Measurements from ENCODE around the gene CDC27.
A peak's percentile ranks its signal among the peaks of the same experiment; 100 is the strongest.
"Not testable (repeated sequence)": the region's sequence is repeated elsewhere in the genome, so short reads cannot be mapped to it uniquely, and the experiment has no call there.

The CDC27 gene

GRCh38 chr17:47135235-47135634 lies 53.9 kb downstream of the CDC27 start:
- no peak for DNase-seq (ENCODE audit: extremely low read depth in 1 of 2, low read depth in 1 of 2)

GRCh38 chr17:47134354-47134753 lies 54.7 kb downstream of the CDC27 start:
- not testable (repeated sequence) for DNase-seq (ENCODE audit: extremely low read depth in 1 of 2, low read depth in 1 of 2)

GRCh38 chr17:47131761-47132160 lies 57.3 kb downstream of the CDC27 start:
- DNase-seq (ENCODE audit: extremely low read depth in 1 of 2, low read depth in 1 of 2) = no peak

- DNase-seq (ENCODE audit: extremely low read depth in 1 of 2, low read depth in 1 of 2) = not testable (repeated sequence)
Observed at GRCh38 chr17:47126835-47127234, 62.3 kb downstream of the CDC27 start.

GRCh38 chr17:47123262-47123661 lies 65.8 kb downstream of the CDC27 start:
- not testable (repeated sequence) for DNase-seq (ENCODE audit: extremely low read depth in 1 of 2, low read depth in 1 of 2)

GRCh38 chr17:47120521-47121095 lies 68.5 kb downstream of the CDC27 start:
- DNase-seq (ENCODE audit: extremely low read depth in 1 of 2, low read depth in 1 of 2) = no peak

GRCh38 chr17:47119746-47120520 lies 69.2 kb downstream of the CDC27 start:
- no peak for DNase-seq (ENCODE audit: extremely low read depth in 1 of 2, low read depth in 1 of 2)

- DNase-seq (ENCODE audit: extremely low read depth in 1 of 2, low read depth in 1 of 2) = no peak
Observed at GRCh38 chr17:47117386-47117785, 71.7 kb downstream of the CDC27 start.

- DNase-seq (ENCODE audit: extremely low read depth in 1 of 2, low read depth in 1 of 2) = no peak
Observed at GRCh38 chr17:47106130-47106529, 83.0 kb downstream of the CDC27 start.

- not testable (repeated sequence) for DNase-seq (ENCODE audit: extremely low read depth in 1 of 2, low read depth in 1 of 2)
Observed at GRCh38 chr17:47105246-47105645, 83.8 kb downstream of the CDC27 start.

- DNase-seq (ENCODE audit: extremely low read depth in 1 of 2, low read depth in 1 of 2) = no peak
Observed at GRCh38 chr17:47102914-47103313, 86.2 kb downstream of the CDC27 start.

- DNase-seq (ENCODE audit: extremely low read depth in 1 of 2, low read depth in 1 of 2) = peak; percentile 75 to 83
Observed at GRCh38 chr17:47099987-47100711, 88.9 kb downstream of the CDC27 start.

GRCh38 chr17:47099451-47099986 lies 89.6 kb downstream of the CDC27 start:
- DNase-seq (ENCODE audit: extremely low read depth in 1 of 2, low read depth in 1 of 2) = no peak

GRCh38 chr17:47096343-47096742 lies 92.8 kb downstream of the CDC27 start:
- DNase-seq (ENCODE audit: extremely low read depth in 1 of 2, low read depth in 1 of 2) = no peak

- no peak for DNase-seq (ENCODE audit: extremely low read depth in 1 of 2, low read depth in 1 of 2)
Observed at GRCh38 chr17:47095268-47095667, 93.8 kb downstream of the CDC27 start.

- DNase-seq (ENCODE audit: extremely low read depth in 1 of 2, low read depth in 1 of 2) = no peak
Observed at GRCh38 chr17:47087093-47087492, 102.0 kb downstream of the CDC27 start.

GRCh38 chr17:47085736-47086135 lies 103.4 kb downstream of the CDC27 start:
- DNase-seq (ENCODE audit: extremely low read depth in 1 of 2, low read depth in 1 of 2) = no peak

- DNase-seq (ENCODE audit: extremely low read depth in 1 of 2, low read depth in 1 of 2) = no peak
Observed at GRCh38 chr17:47078801-47079200, 110.3 kb downstream of the CDC27 start.

- no peak for DNase-seq (ENCODE audit: extremely low read depth in 1 of 2, low read depth in 1 of 2)
Observed at GRCh38 chr17:47077576-47077975, 111.5 kb downstream of the CDC27 start.

GRCh38 chr17:47076171-47076570 lies 112.9 kb downstream of the CDC27 start:
- no peak for DNase-seq (ENCODE audit: extremely low read depth in 1 of 2, low read depth in 1 of 2)

GRCh38 chr17:47074361-47074760 lies 114.7 kb downstream of the CDC27 start:
- DNase-seq (ENCODE audit: extremely low read depth in 1 of 2, low read depth in 1 of 2) = not testable (repeated sequence)

- DNase-seq (ENCODE audit: extremely low read depth in 1 of 2, low read depth in 1 of 2) = not testable (repeated sequence)
Observed at GRCh38 chr17:47073629-47074028, 115.5 kb downstream of the CDC27 start.

Data from stimulated activated CD8-positive, alpha-beta memory T cell treated with anti-CD3 and anti-CD28 coated beads, Interleukin-7, amount 100 ng/mL, for 48 hours (primary cell).